Daoy (cell line): ENCODE results near the gene ZNF14. TPM values are rescaled to one million over a fixed set of nuclear protein-coding genes. Genes with fewer than 3 reads are reported as not detected.
"Not testable (repeated sequence)": the region's sequence is repeated elsewhere in the genome, so short reads cannot be mapped to it uniquely, and the experiment has no call there.

Experiments
- DNase-seq: peaks from one replicate; pipeline ENCODE4 v3.0.0-alpha.2; 2015; ENCODE audit warnings: low read depth
- total RNA-seq: library from RNA; depleted of rRNA; stranded (reverse); fragments of >200 nt; shearing (Covaris generic); gene quantifications from 2 replicates; pipeline ENCODE4 v1.2.3, GENCODE V29; 2014; rRNA removed

The ZNF14 gene
- 2.9 and 5.4 TPM in 2 replicates for total RNA-seq

GRCh38 chr19:19732579-19733501, at the start of gene ZNF14:
Gene ZNF14, minus strand, starts transcription at chr19:19733112. Its CDS starts 154 bp downstream, at chr19:19732958.
- peak; percentile 95 for DNase-seq

- not testable (repeated sequence) for DNase-seq
Measured at GRCh38 chr19:19781791-19782190, 48.9 kb upstream of the ZNF14 start.

GRCh38 chr19:19778666-19779065, 45.8 kb upstream of the ZNF14 start:
- DNase-seq = no peak

- no peak for DNase-seq
Measured at GRCh38 chr19:19777692-19778091, 44.8 kb upstream of the ZNF14 start.

- peak; percentile 99 for DNase-seq
Measured at GRCh38 chr19:19776206-19777008, 43.5 kb upstream of the ZNF14 start.

GRCh38 chr19:19775891-19776205, 42.9 kb upstream of the ZNF14 start:
- DNase-seq = no peak

GRCh38 chr19:19774354-19775033, 41.6 kb upstream of the ZNF14 start:
- no peak for DNase-seq

GRCh38 chr19:19771963-19772362, 39.1 kb upstream of the ZNF14 start:
- not testable (repeated sequence) for DNase-seq

GRCh38 chr19:19769971-19770370, 37.1 kb upstream of the ZNF14 start:
- not testable (repeated sequence) for DNase-seq

- no peak for DNase-seq
Measured at GRCh38 chr19:19758164-19758563, 25.3 kb upstream of the ZNF14 start.

GRCh38 chr19:19752760-19753403, 20.0 kb upstream of the ZNF14 start:
- DNase-seq = no peak

GRCh38 chr19:19751846-19752245, 18.9 kb upstream of the ZNF14 start:
- no peak for DNase-seq

GRCh38 chr19:19750842-19751790, 18.2 kb upstream of the ZNF14 start:
- DNase-seq = no peak

GRCh38 chr19:19749908-19750841, 17.3 kb upstream of the ZNF14 start:
- no peak for DNase-seq

- no peak for DNase-seq
Measured at GRCh38 chr19:19749117-19749907, 16.4 kb upstream of the ZNF14 start.

- no peak for DNase-seq
Measured at GRCh38 chr19:19748249-19748938, 15.5 kb upstream of the ZNF14 start.

GRCh38 chr19:19747357-19748220, 14.7 kb upstream of the ZNF14 start:
- no peak for DNase-seq
